Effector memory CD4-positive, alpha-beta T cell (primary cell): ENCODE measurements around the gene ACHE.
A peak's percentile ranks its signal among the peaks of the same experiment; 100 is the strongest.

ENCODE experiments used
- DNase-seq, 3 donors: peaks; one replicate each; pipeline ENCODE4 v3.0.0-alpha.2; 2020
- H3K27ac ChIP-seq: 2 replicates; pipeline ENCODE4 v1.7.0; 2013; ENCODE audit warnings: mild to moderate bottlenecking, low read length, moderate library complexity; ENCODE audit not compliant: insufficient read depth, poor library complexity, severe bottlenecking
- H3K27me3 ChIP-seq: replicated peaks from 2 replicates; pipeline ENCODE4 v1.7.0; 2013; ENCODE audit warnings: mild to moderate bottlenecking, low read length; ENCODE audit not compliant: insufficient read depth, control insufficient read depth, poor library complexity, severe bottlenecking
- H3K36me3 ChIP-seq: 2 replicates; pipeline ENCODE4 v1.7.0; 2013; ENCODE audit warnings: mild to moderate bottlenecking, low read length, moderate library complexity; ENCODE audit not compliant: control insufficient read depth, insufficient read depth
- H3K4me1 ChIP-seq: 2 replicates; pipeline ENCODE4 v1.7.0; 2013; ENCODE audit warnings: low read length, mild to moderate bottlenecking; ENCODE audit not compliant: control insufficient read depth, insufficient read depth, poor library complexity, severe bottlenecking
- H3K4me3 ChIP-seq: 2 replicates; pipeline ENCODE4 v1.7.0; 2013; ENCODE audit warnings: low read length, low read depth, mild to moderate bottlenecking; ENCODE audit not compliant: insufficient read depth, poor library complexity, severe bottlenecking
- H3K9me3 ChIP-seq: 2 replicates; pipeline ENCODE4 v1.7.0; 2013; ENCODE audit warnings: mild to moderate bottlenecking, low read length, moderate library complexity; ENCODE audit not compliant: control insufficient read depth

The ACHE gene

GRCh38 chr7:100874577-100875355, 20.9 kb downstream of the ACHE start, which contains the start of gene SRRT:
Gene SRRT (plus strand): TSS chr7:100875103. CDS start chr7:100875591, 488 bp downstream.
- no peaks in the 10 kb centered on the region for H3K27me3 ChIP-seq

GRCh38 chr7:100874300-100874576, 21.4 kb downstream of the ACHE start:
- Histone ChIP-seq H3K4me3 (peak overlapping the region; percentile 98), H3K36me3 (peaks cover 4% of the 10 kb centered on the region), H3K9me3 (no peaks in the 10 kb centered on the region), H3K4me1 (peaks cover 18% of the 10 kb centered on the region), H3K27ac (peak overlapping the region; percentile 91), H3K27me3 (no peaks in the 10 kb centered on the region)
- no peak for DNase-seq

More at GRCh38 chr7:100874577-100875355, 20.9 kb downstream of the ACHE start, which contains the start of gene SRRT:
- H3K27ac ChIP-seq = peak within 1 kb of the TSS; percentile 91
- peaks cover 18% of the 10 kb centered on the region for H3K4me1 ChIP-seq
- H3K9me3 ChIP-seq = no peaks in the 10 kb centered on the region
- H3K4me3 ChIP-seq = peak within 1 kb of the TSS; percentile 98
- peaks cover 4% of the 10 kb centered on the region for H3K36me3 ChIP-seq
- peak; percentile 93 to 97 (median 95) for DNase-seq

GRCh38 chr7:100873599-100874299, 21.9 kb downstream of the ACHE start:
- DNase-seq = no peak
- peak overlapping the region; percentile 98 for H3K4me3 ChIP-seq

GRCh38 chr7:100867776-100868485, 27.8 kb downstream of the ACHE start:
- no peaks in the 10 kb centered on the region for H3K27me3 ChIP-seq
- peaks cover 14% of the 10 kb centered on the region for H3K4me1 ChIP-seq
- peak overlapping the region; percentile 51 for H3K4me3 ChIP-seq
- H3K27ac ChIP-seq = peak overlapping the region; percentile 73
- DNase-seq = no peak
- H3K36me3 ChIP-seq = peaks cover 6% of the 10 kb centered on the region
- H3K9me3 ChIP-seq = no peaks in the 10 kb centered on the region

More at GRCh38 chr7:100873599-100874299, 21.9 kb downstream of the ACHE start:
- H3K36me3 ChIP-seq = peaks cover 4% of the 10 kb centered on the region
- H3K27ac ChIP-seq = no peak overlapping the region
- no peaks in the 10 kb centered on the region for H3K9me3 ChIP-seq
- H3K27me3 ChIP-seq = no peaks in the 10 kb centered on the region
- peaks cover 18% of the 10 kb centered on the region for H3K4me1 ChIP-seq

GRCh38 chr7:100867040-100867775, 28.5 kb downstream of the ACHE start, which contains the start of gene TRIP6:
Gene TRIP6 (plus strand): TSS chr7:100867387. CDS start chr7:100867498, 111 bp downstream.
- H3K27ac ChIP-seq = peak within 1 kb of the TSS; percentile 73
- H3K36me3 ChIP-seq = peaks cover 9% of the 10 kb centered on the region
- H3K4me1 ChIP-seq = peaks cover 14% of the 10 kb centered on the region
- H3K27me3 ChIP-seq = no peaks in the 10 kb centered on the region
- H3K9me3 ChIP-seq = no peaks in the 10 kb centered on the region
- H3K4me3 ChIP-seq = peak within 1 kb of the TSS; percentile 51
- peak in 1 of 3 donors; percentile 45 for DNase-seq

GRCh38 chr7:100866729-100867039, 29.0 kb downstream of the ACHE start:
- Histone ChIP-seq H3K4me3 (peak overlapping the region; percentile 51), H3K36me3 (peaks cover 9% of the 10 kb centered on the region), H3K27ac (peak overlapping the region; percentile 73), H3K4me1 (peaks cover 14% of the 10 kb centered on the region), H3K27me3 (no peaks in the 10 kb centered on the region), H3K9me3 (no peaks in the 10 kb centered on the region)
- no peak for DNase-seq

- Histone ChIP-seq H3K36me3 (peaks cover 15% of the 10 kb centered on the region), H3K4me1 (peaks cover 14% of the 10 kb centered on the region)
These were observed 29.6 kb downstream of the ACHE start for GRCh38 chr7:100865938-100866728.

GRCh38 chr7:100865372-100865911, 30.2 kb downstream of the ACHE start:
- Histone ChIP-seq H3K4me3 (no peak overlapping the region), H3K4me1 (peaks cover 14% of the 10 kb centered on the region), H3K9me3 (no peaks in the 10 kb centered on the region), H3K27me3 (no peaks in the 10 kb centered on the region), H3K27ac (no peak overlapping the region), H3K36me3 (peaks cover 22% of the 10 kb centered on the region)
- DNase-seq = no peak

More at GRCh38 chr7:100865938-100866728, 29.6 kb downstream of the ACHE start:
- DNase-seq = no peak
- Histone ChIP-seq H3K4me3 (no peak overlapping the region), H3K9me3 (no peaks in the 10 kb centered on the region), H3K27ac (no peak overlapping the region), H3K27me3 (no peaks in the 10 kb centered on the region)
